HG02973 (cell line): Measurements from ENCODE around the gene RNF224.

Experiments used
- ATAC-seq: cut with Tn5 transposase; IDR thresholded peaks from one replicate; pipeline ENCODE4 v1.9.1; 2021; ENCODE audit warnings: moderate library complexity; ENCODE audit not compliant: unreplicated experiment

Gene RNF224

GRCh38 chr9:137225699-137226331 lies 1.5 kb upstream of the RNF224 start:
- ATAC-seq = no peak

DNA sequence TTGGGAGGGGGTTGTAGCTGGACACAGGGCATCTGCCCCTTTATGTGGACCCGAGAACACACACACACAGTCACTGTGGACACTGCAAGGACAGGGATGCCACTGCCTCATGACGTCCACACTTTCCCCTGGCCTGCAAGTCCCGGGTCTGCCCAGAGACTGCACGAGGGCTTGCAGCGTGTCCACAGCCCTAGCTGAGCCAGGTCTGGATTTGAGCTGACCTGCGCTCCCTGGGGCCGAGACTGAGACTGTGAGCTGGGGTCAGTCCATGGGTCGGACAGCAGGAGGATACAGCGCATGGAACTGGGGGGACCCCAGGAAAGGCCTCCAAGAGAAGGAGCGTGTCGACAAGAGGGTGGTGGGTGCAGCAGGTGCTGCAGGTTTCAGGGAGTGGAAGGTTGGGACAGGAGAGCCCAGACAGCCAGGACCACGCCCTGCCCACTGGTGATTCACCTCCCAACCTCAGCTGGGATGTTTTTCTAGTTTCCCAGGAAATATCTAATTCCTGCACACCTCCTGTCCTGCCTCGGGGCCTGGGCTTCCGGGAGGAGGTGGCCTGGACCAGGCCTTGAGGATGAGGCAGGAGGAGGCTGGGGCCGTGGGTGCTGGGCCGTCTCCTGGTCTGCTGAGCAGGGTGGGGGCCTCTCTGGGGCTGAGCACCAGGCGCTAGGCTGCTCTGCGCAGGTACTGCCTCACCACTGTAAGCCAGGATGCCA lies 806 bp upstream of the RNF224 start:
- ATAC-seq = no peak

DNA sequence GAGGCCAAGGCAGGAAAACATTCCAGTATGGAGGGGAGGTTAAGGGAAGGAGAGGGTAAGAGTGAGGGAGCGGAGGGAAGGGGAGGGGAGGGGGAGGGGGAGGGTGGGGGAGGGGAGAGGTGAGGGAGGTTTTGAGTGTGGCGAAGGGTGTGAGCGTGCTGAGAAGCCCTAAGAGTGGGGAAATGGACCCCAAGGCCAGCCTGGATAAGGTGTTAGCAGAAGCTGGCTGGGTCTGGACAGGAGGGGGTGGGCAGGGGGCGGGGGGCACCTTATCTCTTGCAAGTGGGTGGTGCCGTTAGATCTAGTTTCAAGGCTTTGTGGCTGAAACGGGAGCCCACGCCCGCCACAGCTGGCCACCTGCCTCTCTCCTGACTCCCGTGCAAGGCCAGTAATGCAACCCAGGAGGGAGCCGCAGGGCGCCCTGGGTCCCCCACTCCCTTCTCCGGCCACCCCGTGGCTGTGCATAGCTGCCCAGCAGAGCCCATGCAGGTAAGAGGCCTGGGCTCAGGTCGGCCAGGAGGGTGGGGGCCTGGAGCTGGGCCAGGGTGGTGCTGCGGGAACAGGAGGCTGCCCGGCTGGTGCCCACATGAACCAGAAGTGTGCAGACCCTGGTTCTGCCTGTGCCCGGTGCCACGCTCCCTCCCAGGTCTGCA lies 677 bp downstream of the RNF224 start:
- no peak for ATAC-seq

DNA sequence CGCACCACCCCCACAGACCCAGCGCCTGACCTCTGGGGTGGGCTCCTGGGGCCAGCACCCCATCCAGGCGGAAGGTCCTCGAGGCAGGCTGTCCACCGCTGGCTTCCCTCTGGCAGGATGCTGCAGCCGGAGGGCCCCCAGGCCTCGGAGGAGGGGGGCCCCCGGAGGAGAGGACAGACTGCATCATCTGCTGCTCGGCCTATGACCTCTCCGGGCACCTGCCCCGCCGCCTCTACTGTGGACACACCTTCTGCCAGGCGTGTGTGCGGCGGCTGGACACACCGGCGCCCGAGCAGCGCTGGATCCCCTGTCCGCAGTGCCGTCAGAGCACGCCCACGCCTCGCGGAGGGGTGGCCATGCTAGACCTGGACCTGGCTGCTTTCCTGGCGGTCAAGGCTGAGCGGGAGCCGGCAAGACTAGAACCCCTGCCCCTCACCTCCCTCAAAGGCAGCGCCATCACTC lies 1.2 kb downstream of the RNF224 start:
- ATAC-seq = no peak

GRCh38 chr9:137228968-137229896 lies 1.9 kb downstream of the RNF224 start:
- ATAC-seq = no peak

DNA sequence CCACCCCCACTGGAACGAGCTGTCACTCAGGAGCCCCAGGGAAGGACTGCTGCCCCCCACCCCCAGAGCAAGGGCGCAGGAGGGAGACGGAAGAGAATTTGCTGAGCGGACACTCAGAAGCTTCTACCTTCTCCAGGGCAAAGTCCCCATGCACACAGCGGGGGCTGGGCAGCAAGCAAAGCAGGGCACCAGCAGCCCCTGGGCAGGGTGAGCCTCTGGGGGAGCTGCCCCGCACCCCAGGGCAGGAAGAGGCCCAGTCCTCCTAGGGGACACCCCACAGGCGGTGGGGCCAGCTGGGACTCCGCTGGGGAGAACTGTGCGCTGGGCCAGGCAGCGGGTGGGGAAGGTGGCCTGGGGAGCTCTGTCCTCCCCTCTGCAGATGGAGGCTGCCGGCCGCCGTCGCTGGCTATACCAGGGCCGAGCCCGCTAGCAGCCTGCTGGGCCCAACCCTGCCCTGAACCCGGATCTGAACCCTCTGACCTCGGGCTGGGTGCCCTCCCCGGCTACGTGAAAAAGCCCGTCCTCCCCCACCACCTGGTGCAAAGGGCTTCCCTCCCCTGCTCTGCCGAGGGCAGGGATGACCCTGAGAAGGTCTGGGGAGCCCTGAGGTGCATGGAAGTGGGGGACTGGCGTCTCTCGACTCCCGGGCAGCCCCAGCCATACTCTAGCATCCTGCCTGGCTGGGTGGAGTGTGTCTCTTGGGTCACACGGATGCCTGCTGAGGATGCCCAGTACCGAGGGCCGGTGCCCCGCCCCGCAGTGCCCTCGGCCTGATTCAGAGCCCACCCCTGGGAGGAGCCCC lies 2.8 kb downstream of the RNF224 start:
- no peak for ATAC-seq

GRCh38 chr9:137230705-137231371 lies 3.5 kb downstream of the RNF224 start, which contains the start of gene SLC34A3:
Gene SLC34A3 (plus strand): TSS chr9:137230901. CDS start chr9:137231703, 802 bp downstream.
- ATAC-seq = no peak

DNA sequence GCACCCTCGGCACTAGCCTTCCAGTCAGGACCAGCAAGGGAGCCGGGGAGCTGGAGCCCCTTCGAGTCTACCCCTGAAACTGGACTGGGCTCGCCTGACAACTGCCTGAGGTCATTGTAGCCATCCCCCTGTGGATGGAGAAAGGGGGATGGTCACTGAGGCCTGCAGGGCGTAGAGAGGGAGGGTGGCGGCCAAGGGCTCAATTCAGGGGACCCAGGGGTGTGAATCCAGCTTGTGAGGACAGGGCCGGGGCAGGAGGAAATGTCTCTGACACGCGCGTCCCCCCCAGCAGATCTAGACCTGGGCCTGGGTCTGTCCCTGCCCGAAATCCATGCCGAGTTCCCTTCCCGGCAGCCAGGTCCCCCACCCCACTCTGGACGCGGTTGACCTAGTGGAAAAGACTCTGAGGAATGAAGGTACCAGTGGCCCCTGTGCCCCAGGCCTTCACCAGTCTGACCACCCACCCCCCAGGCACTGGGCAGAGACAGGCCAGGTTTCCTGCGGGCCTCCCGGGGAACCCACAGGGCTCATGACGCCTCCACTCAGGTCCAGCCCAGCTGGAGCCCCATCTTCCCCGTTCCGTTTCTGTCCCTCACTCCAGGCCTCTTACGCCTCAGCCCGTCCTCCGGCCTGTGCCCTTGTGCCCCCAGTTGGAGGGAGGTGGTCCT lies 4.2 kb downstream of the RNF224 start:
- no peak for ATAC-seq

- no peak for ATAC-seq
These were observed 4.8 kb downstream of the RNF224 start for GRCh38 chr9:137232101-137232500.

GRCh38 chr9:137232510-137232909 lies 5.2 kb downstream of the RNF224 start:
- no peak for ATAC-seq

- no peak for ATAC-seq
These were observed 6.1 kb downstream of the RNF224 start for GRCh38 chr9:137233143-137233980.

DNA sequence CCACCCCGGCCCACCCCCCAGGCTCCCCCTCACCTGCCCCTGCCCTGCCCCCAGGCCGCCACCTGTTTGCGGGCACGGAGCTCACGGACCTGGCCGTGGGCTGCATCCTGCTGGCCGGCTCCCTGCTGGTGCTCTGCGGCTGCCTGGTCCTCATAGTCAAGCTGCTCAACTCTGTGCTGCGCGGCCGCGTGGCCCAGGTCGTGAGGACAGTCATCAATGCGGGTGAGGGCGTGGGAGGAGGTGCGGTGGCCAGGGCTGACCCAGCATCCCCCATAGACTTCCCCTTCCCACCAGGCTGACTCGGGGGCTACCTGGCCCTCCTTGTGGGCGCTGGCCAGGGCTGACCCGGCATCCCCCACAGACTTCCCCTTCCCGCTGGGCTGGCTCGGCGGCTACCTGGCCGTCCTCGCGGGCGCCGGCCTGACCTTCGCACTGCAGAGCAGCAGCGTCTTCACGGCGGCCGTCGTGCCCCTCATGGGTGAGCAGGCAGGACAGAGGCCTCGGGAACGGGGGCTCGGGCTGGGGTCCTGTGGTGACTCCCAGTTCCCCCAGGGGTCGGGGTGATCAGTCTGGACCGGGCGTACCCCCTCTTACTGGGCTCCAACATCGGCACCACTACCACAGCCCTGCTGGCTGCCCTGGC lies 6.9 kb downstream of the RNF224 start:
- no peak for ATAC-seq

DNA sequence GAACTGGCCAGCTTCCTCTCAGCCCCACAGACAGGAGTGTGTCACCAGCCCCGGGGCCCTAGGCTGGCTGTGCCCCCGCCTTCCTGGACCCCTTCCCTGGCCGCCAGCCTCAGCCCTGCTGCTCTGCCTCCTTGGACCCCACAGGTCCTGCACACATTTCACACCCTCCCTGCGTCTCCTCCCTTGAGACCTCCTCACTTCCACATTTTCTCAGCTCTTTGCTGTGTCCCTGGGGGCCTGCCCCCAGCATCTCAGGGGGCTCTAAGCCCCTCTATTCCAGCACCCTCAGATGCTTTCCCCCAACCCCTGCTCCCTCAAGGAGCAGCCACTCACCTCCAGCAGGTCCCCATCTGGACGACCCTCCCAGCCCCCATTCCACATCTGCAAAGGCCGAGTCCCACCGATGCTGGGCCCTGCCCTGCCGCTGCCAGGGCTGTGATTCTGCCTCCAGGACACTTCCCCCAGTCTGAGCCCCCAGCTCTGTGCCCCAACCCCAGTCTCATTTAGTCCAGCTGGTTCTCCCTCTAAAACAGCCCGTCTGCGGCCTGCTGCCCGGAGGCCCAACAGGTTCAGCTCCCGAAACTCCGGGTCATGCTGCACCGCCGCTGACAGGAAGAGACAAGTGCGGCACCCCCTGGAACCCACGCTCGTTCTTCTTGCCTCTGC lies 7.6 kb downstream of the RNF224 start:
- ATAC-seq = no peak

GRCh38 chr9:137235424-137236237 lies 8.3 kb downstream of the RNF224 start:
- ATAC-seq = no peak

- ATAC-seq = peak; percentile 19
These were observed 9.1 kb downstream of the RNF224 start for GRCh38 chr9:137236238-137236935.
